ENCODE measurements around the gene PLEKHA8. TPM values are rescaled to one million over a fixed set of nuclear protein-coding genes. Genes with fewer than 3 reads are reported as not detected.

Gene PLEKHA8
- total RNA-seq, 2 experiments from 2014 or later: 10.8 to 10.9 TPM

GRCh38 chr7:30028749-30029635, 780 bp downstream of the PLEKHA8 start:
- H3K4me1 Mint-ChIP-seq: peaks cover 21% of the 10 kb centered on the region
- H3K9me3 Mint-ChIP-seq (ENCODE audit: low read depth): no peaks in the 10 kb centered on the region
- peak overlapping the region; percentile 68 for H3K27ac Mint-ChIP-seq
- ATAC-seq: peak; percentile 6
- CTCF ChIA-PET: interaction anchor here (0.9 to 3.6 kb wide), 4 partner anchors 12 to 45 kb away, joined by 3 to 13 read pairs (median 3); no protein-coding TSS in a partner anchor
- H3K36me3 Mint-ChIP-seq: peaks cover 2% of the 10 kb centered on the region
- H3K27me3 Mint-ChIP-seq: no peaks in the 10 kb centered on the region
- no peak overlapping the region for H3K4me3 Mint-ChIP-seq
- peak; percentile 59 for DNase-seq

DNA sequence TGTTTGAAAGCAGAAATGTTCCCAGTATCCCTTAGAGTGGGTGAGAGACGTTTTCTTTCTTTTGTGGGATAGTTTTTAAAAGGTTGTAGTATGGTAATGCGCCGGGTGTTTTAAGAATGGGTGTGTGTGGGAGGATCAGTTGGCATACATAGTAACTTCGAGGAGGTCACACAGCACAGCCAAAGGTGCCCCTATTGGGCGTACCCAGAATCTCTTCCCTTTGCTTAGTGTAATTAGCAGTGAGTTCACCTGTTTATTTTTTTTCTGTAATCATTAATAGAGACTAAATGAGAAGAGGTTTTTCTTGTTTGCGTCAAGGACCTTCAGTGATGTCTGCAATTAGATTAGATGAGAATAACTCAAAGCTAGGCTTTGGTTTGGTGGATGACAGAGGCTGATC, 1.5 kb downstream of the PLEKHA8 start:
- Mint-ChIP-seq H3K4me3 (no peak overlapping the region), H3K36me3 (peaks cover 2% of the 10 kb centered on the region), H3K27ac (peak overlapping the region; percentile 20), H3K9me3 (ENCODE audit: low read depth) (no peaks in the 10 kb centered on the region), H3K27me3 (no peaks in the 10 kb centered on the region), H3K4me1 (peaks cover 17% of the 10 kb centered on the region)
- DNase-seq (no peak), ATAC-seq (no peak)
- CTCF ChIA-PET: interaction anchor here (0.9 to 3.6 kb wide), 4 partner anchors 10 to 33 kb away, joined by 3 to 13 read pairs (median 5); no protein-coding TSS in a partner anchor

GRCh38 chr7:30032310-30033125, 4.3 kb downstream of the PLEKHA8 start:
- peaks cover 4% of the 10 kb centered on the region for H3K4me1 Mint-ChIP-seq
- CTCF ChIA-PET: interaction anchor here (3.6 kb wide), 1 partner anchor 30 kb away, joined by 13 read pairs; no protein-coding TSS in a partner anchor
- H3K9me3 Mint-ChIP-seq (ENCODE audit: low read depth): no peaks in the 10 kb centered on the region
- DNase-seq: no peak
- ATAC-seq: no peak
- H3K27me3 Mint-ChIP-seq: no peaks in the 10 kb centered on the region
- H3K4me3 Mint-ChIP-seq: no peak overlapping the region
- H3K36me3 Mint-ChIP-seq: peaks cover 2% of the 10 kb centered on the region
- no peak overlapping the region for H3K27ac Mint-ChIP-seq

- peaks cover 2% of the 10 kb centered on the region for H3K36me3 Mint-ChIP-seq
These were observed 6.3 kb downstream of the PLEKHA8 start for GRCh38 chr7:30034501-30034900.

DNA sequence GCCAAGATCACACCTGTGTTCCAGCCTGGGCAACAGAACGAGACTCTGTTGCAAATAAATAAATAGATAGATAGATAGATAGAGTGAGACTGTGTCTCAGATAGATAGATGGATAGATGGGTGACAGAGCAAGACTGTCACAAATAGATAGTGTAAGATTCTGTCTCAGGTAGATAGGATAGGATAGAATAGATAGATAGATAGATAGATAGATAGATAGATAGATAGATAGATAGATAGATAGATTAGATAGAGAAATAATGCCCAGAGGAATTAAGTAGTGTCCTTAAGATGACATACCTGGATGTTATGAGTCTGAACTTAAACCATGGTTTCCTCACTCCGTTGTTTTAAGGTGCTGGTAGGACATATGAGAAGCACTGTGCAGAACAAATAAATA, 8.0 kb downstream of the PLEKHA8 start:
- Mint-ChIP-seq H3K27ac (no peak overlapping the region), H3K9me3 (ENCODE audit: low read depth) (no peaks in the 10 kb centered on the region), H3K36me3 (peaks cover 4% of the 10 kb centered on the region), H3K27me3 (no peaks in the 10 kb centered on the region), H3K4me3 (no peak overlapping the region), H3K4me1 (peaks cover 6% of the 10 kb centered on the region)
- CTCF ChIA-PET: no interaction called here
- DNase-seq (no peak), ATAC-seq (no peak)

More at GRCh38 chr7:30034501-30034900, 6.3 kb downstream of the PLEKHA8 start:
- H3K27me3 Mint-ChIP-seq: no peaks in the 10 kb centered on the region
- H3K9me3 Mint-ChIP-seq (ENCODE audit: low read depth): no peaks in the 10 kb centered on the region
- DNase-seq (no peak), ATAC-seq (no peak)
- no peak overlapping the region for H3K27ac Mint-ChIP-seq
- CTCF ChIA-PET: no interaction called here
- peaks cover 4% of the 10 kb centered on the region for H3K4me1 Mint-ChIP-seq
- H3K4me3 Mint-ChIP-seq: no peak overlapping the region

- no peaks in the 10 kb centered on the region for H3K9me3 Mint-ChIP-seq (ENCODE audit: low read depth)
- H3K27me3 Mint-ChIP-seq: no peaks in the 10 kb centered on the region
- peaks cover 9% of the 10 kb centered on the region for H3K36me3 Mint-ChIP-seq
- DNase-seq (no peak), ATAC-seq (no peak)
- no peak overlapping the region for H3K27ac Mint-ChIP-seq
- CTCF ChIA-PET: no interaction called here
- H3K4me3 Mint-ChIP-seq: no peak overlapping the region
- peaks cover 12% of the 10 kb centered on the region for H3K4me1 Mint-ChIP-seq
These were observed 10.2 kb downstream of the PLEKHA8 start for GRCh38 chr7:30038196-30038980.

GRCh38 chr7:30040938-30041337, 12.7 kb downstream of the PLEKHA8 start:
- peaks cover 13% of the 10 kb centered on the region for H3K36me3 Mint-ChIP-seq
- CTCF ChIA-PET: interaction anchor here (0.8 to 1.8 kb wide), 2 partner anchors 11 to 21 kb away, joined by 3 to 7 read pairs; no protein-coding TSS in a partner anchor
- no peak for ATAC-seq

DNA sequence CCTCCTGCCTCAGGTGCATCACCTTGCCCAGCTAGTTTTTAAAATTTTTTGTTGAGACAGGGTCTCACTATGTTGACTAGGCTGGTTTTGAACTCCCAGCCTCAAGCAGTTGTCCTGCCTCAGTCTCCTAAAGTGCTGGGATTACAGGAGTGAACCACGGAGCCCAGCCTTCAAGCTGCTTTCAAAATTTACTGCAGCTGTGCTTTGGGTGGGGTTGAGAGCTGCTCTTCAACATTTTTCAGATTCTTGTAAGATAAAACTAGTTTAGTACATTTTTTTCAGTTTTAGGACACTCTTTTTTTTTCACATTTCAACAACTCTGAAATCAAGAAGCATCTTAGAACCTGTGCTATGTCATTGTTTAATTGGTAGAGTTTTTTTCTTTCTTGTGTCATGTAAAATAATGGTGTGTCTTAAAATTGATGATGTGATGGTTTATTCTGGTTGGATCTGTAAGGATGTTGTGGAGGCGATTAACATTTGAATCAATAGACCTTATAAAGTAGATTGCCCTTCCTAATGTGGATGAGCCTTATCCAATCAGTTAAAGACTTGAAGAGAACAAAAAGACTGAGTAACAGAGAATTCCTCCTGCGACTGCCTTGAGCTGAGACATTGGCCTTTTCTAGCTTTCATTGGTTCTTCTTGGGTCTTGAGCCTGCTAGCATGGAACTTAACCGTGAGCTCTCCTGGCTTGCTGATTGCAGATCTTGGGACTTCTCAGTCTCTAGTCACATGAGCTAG, 13.5 kb downstream of the PLEKHA8 start:
- peaks cover 20% of the 10 kb centered on the region for H3K36me3 Mint-ChIP-seq
- CTCF ChIA-PET: interaction anchor here (0.8 kb wide), 1 partner anchor 20 kb away, joined by 3 read pairs; no protein-coding TSS in a partner anchor
- no peak for ATAC-seq

More at GRCh38 chr7:30040938-30041337, 12.7 kb downstream of the PLEKHA8 start:
- Mint-ChIP-seq H3K27me3 (no peaks in the 10 kb centered on the region), H3K9me3 (ENCODE audit: low read depth) (no peaks in the 10 kb centered on the region), H3K4me1 (peaks cover 12% of the 10 kb centered on the region), H3K27ac (no peak overlapping the region), H3K4me3 (no peak overlapping the region)
- DNase-seq: no peak

GRCh38 chr7:30046127-30046770, 18.0 kb downstream of the PLEKHA8 start:
- ATAC-seq: no peak
- no peak for DNase-seq
- peaks cover 33% of the 10 kb centered on the region for H3K36me3 Mint-ChIP-seq
- H3K4me3 Mint-ChIP-seq: no peak overlapping the region
- no peaks in the 10 kb centered on the region for H3K27me3 Mint-ChIP-seq
- CTCF ChIA-PET: interaction anchor here (1.3 to 1.6 kb wide), 2 partner anchors 16 to 17 kb away, joined by 3 to 5 read pairs; no protein-coding TSS in a partner anchor
- no peak overlapping the region for H3K27ac Mint-ChIP-seq
- peaks cover 18% of the 10 kb centered on the region for H3K4me1 Mint-ChIP-seq
- H3K9me3 Mint-ChIP-seq (ENCODE audit: low read depth): no peaks in the 10 kb centered on the region

More for the DNA sequence above, 13.5 kb downstream of the PLEKHA8 start:
- Mint-ChIP-seq H3K4me3 (no peak overlapping the region), H3K27ac (no peak overlapping the region), H3K9me3 (ENCODE audit: low read depth) (no peaks in the 10 kb centered on the region), H3K4me1 (peaks cover 12% of the 10 kb centered on the region), H3K27me3 (no peaks in the 10 kb centered on the region)
- DNase-seq: no peak

GRCh38 chr7:30047124-30047523, 18.9 kb downstream of the PLEKHA8 start:
- no peaks in the 10 kb centered on the region for H3K27me3 Mint-ChIP-seq
- H3K4me1 Mint-ChIP-seq: peaks cover 14% of the 10 kb centered on the region
- DNase-seq: no peak
- H3K4me3 Mint-ChIP-seq: no peak overlapping the region
- CTCF ChIA-PET: interaction anchor here (1.3 to 1.6 kb wide), 2 partner anchors 15 to 18 kb away, joined by 3 to 5 read pairs; no protein-coding TSS in a partner anchor
- H3K9me3 Mint-ChIP-seq (ENCODE audit: low read depth): no peaks in the 10 kb centered on the region
- no peak for ATAC-seq
- peaks cover 31% of the 10 kb centered on the region for H3K36me3 Mint-ChIP-seq
- H3K27ac Mint-ChIP-seq: no peak overlapping the region

GRCh38 chr7:30048582-30048981, 20.4 kb downstream of the PLEKHA8 start:
- H3K4me1 Mint-ChIP-seq: peaks cover 8% of the 10 kb centered on the region
- no peak overlapping the region for H3K27ac Mint-ChIP-seq
- DNase-seq: no peak
- ATAC-seq: no peak
- H3K4me3 Mint-ChIP-seq: no peak overlapping the region
- CTCF ChIA-PET: no interaction called here
- no peaks in the 10 kb centered on the region for H3K27me3 Mint-ChIP-seq
- H3K36me3 Mint-ChIP-seq: peaks cover 33% of the 10 kb centered on the region
- no peaks in the 10 kb centered on the region for H3K9me3 Mint-ChIP-seq (ENCODE audit: low read depth)

DNA sequence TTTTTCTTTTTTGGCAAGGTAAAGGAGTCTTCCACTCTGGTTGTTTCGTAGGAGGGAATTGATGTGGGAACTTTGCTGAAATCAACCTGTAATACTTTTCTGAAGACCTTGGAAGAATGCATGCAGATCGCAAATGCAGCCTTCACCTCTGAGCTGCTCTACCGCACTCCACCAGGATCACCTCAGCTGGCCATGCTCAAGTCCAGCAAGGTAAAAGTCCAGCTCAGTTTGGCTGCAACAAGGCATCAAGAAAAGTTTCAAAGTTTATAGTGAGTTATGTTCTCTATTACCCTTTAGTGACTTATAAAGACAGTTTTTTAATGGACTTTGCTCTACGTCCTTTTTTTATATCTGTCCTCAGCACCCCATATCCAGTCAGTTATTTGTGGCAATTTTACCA, 21.0 kb downstream of the PLEKHA8 start:
- no peak for DNase-seq
- Mint-ChIP-seq H3K4me3 (no peak overlapping the region), H3K9me3 (ENCODE audit: low read depth) (no peaks in the 10 kb centered on the region), H3K4me1 (peaks cover 8% of the 10 kb centered on the region), H3K27ac (no peak overlapping the region), H3K27me3 (no peaks in the 10 kb centered on the region), H3K36me3 (peaks cover 32% of the 10 kb centered on the region)
- ATAC-seq: no peak
- CTCF ChIA-PET: interaction anchor here (0.6 to 1.0 kb wide), 2 partner anchors 13 to 297 kb away, joined by 3 to 4 read pairs; no protein-coding TSS in a partner anchor

Measured in activated CD8-positive, alpha-beta memory T cell treated with anti-CD3 and anti-CD28 coated beads, Interleukin-2, amount 10 ng/mL, durations not matched to agents 7 days and 5 days (primary cell).